HG03439 (cell line): ENCODE measurements around the gene KEAP1.
"Not testable (repeated sequence)": the region's sequence is repeated elsewhere in the genome, so short reads cannot be mapped to it uniquely, and the experiment has no call there.

ENCODE experiments used
- ATAC-seq: cut with Tn5 transposase; IDR thresholded peaks from one replicate; pipeline ENCODE4 v1.9.1; 2021; ENCODE audit warnings: mild to moderate bottlenecking, moderate library complexity; ENCODE audit not compliant: unreplicated experiment

KEAP1 gene

DNA sequence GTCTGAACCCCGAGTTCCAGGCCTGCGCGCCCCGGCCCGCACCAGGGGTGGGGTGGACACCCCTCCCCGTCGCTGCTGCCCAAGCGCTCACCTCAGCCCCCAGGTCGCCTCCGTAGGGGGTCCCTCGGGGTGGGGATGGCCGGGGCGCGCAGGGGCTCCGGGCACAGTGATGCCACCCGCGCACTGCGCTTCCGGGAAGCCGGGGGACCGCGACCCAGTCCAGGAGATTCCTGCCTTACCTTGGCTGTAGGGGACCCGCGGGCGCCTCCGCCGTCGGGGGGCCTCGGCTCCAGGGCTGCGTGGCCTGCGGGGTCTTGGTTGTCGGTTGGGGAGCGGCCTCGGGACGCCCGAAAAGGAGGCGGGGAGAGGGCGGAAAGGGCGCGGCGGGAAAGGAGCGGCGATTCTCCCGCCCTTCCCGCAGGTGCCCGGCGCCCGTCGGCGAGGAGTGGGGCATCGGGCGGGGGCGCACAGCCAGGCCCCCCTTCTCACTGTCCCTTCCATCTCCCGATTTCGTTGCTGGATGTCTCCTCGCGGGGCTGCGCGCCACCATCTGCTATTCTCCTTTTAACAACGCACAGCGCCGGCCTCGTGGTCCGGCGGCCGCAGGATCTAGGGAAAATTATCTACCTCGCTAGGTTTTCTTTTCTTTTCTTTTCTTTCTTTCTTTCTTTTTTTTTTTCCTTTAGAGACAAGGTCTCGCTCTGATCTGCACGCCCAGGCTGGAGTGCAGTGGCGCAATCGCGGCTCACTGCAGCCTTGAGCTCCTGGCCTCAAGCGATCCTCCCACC, at the start of gene KEAP1:
TSS of gene KEAP1 (minus strand) at position 355 of the 788 bp plus-strand sequence. CDS start 3,323 bp downstream, outside the sequence.
- peak; percentile 21 for ATAC-seq

DNA sequence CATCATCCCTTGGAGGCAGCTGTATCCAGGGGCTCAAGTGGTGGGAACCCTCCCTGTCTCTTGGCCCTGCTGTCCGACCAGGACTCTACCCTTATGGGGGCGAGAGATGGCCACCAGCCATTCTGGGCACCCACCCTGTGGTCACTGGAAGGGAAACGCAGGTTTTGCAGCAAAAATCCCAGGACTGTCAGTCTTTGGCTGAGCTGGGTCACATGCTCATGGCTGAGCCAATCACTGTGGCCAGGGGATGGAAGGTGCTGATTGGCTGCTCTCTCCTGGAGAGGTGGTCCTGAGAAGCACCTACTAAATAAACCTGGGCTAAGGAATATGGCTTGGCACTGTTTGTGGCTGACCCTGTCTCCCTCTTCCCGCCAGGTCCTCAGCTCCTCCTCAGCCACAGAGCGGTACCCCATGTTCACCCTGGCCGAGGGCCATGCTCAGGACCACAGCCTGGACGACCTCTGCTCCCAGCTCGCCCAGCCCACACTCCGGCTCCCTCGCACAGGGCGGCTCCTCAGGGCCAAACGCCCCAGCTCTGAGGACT, 49.4 kb upstream of the KEAP1 start:
- no peak for ATAC-seq

DNA sequence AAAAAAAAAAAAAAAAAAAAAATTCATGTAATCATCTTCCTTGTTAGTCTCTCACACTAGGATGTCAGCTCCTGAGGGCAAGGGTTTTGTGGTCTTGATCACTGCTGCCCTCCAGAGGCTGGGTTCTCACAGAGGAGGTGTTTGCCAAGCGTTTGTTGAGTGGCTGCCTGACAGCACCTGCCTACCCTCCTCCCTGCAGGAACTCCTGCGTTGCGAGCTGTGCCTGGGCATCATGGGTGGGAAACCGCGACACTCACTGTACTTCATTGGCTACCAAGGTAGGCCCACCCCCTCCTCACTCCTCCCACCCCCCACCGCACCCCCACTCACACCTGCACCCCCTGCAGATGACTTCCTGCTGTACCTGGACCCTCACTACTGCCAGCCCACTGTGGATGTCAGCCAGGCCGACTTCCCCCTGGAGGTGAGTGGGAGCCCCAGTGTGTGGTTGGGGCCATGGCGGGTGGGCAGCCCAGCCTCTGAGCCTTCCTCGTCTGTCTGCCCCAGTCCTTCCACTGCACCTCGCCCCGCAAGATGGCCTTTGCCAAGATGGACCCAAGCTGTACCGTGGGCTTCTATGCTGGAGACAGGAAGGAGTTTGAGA, 48.6 kb upstream of the KEAP1 start:
- ATAC-seq, result no peak

DNA sequence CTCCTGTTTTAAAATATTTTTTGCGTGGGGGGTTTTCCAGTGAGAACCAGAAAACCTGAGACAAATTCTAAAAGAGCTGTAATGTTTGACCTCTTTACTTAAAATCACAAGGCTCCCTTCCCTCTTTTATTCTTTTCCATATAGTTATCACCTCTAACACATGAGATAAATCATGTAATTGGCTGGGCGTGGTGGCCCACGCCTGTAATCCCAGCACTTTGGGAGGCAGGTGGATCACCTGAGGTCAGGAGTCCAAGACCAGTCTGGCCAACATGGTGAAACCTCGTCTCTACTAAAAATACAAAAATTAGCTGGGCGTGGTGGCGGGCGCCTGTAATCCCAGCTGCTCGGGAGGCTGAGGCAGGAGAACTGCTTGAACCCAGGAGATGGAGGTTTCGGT, 47.9 kb upstream of the KEAP1 start:
- ATAC-seq, result not testable (repeated sequence)

GRCh38 chr19:10550336-10550735, 47.2 kb upstream of the KEAP1 start:
- no peak for ATAC-seq

DNA sequence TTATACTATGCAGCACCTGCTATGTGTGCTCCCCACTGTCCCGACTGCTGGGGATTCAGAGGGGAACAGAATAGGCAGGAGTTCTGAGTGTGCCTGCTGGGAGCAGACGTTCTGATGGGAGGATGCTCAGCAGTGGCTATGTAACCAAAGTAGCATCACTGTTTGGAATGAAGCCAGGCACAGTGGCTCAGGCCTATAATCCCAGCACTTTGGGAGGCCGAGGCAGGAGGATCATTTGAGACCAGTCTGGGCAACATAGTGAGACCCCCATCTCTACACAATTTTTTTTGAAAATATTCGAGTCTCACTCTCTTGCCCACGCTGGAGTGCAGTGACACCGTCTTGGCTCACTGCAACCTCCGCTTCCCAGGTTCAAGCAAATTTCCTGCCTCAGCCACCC, 46.6 kb upstream of the KEAP1 start:
- no peak for ATAC-seq

- ATAC-seq, result no peak
Observed at GRCh38 chr19:10548746-10549276, 45.7 kb upstream of the KEAP1 start.

DNA sequence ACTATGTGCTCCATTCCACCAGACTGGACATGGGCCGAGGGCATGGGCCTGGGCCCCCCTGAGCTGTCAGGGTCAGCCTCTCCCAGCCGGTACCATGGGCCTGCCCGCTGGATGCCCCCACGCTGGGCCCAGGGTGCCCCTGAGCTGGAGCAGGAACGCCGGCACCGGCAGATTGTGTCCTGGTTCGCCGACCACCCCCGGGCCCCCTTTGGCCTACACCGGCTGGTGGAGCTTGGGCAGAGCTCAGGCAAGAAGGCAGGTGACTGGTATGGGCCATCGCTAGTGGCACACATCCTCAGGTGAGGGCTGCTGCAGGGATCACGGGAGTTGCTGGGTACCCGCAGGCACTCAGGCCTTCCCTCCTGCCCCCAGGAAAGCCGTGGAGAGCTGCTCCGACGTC, 43.7 kb upstream of the KEAP1 start:
- no peak for ATAC-seq

DNA sequence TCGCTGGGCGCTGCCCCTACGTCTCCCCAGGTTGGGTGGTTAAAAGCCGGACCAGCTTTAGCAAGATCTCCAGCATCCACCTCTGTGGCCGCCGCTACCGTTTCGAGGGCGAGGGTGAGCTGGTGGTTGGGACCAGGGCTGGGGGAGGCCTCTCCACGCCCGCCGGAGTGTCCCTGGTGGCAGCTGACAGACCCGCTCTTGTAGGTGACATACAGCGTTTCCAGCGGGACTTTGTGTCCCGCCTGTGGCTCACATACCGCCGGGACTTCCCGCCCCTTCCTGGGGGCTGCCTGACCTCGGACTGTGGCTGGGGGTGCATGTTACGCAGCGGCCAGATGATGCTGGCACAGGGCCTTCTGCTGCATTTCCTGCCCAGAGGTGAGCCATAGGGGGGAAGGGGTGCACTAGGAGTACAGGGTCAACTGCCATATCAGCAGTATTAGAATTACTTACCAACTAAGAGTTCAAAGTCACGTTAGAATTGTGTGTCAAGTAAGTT, 41.6 kb upstream of the KEAP1 start:
- no peak for ATAC-seq

DNA sequence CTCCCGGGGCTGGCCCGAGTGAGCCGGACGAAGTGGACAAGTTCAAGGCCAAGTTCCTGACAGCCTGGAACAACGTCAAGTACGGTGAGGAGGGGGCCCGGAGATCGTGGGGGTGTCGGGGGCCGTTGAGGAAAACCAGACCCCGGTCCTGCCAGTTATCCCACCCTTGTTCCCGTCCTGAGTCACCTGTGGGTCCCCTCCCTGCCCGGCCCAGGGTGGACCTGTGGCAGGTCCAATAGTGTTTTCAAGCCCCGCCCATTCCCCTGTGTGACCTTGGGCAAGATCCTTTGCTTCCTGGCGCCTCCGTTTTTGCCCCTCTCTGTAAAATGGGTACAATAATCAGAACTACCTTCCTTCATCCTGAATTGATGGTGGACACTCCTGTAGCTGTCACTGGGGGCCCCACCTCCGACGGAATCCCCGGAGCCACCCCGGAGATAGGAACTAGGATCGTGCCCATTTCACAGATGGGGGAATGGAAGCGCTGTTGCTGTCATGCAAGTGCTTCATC, 41.1 kb upstream of the KEAP1 start:
- peak; percentile 14 for ATAC-seq

DNA sequence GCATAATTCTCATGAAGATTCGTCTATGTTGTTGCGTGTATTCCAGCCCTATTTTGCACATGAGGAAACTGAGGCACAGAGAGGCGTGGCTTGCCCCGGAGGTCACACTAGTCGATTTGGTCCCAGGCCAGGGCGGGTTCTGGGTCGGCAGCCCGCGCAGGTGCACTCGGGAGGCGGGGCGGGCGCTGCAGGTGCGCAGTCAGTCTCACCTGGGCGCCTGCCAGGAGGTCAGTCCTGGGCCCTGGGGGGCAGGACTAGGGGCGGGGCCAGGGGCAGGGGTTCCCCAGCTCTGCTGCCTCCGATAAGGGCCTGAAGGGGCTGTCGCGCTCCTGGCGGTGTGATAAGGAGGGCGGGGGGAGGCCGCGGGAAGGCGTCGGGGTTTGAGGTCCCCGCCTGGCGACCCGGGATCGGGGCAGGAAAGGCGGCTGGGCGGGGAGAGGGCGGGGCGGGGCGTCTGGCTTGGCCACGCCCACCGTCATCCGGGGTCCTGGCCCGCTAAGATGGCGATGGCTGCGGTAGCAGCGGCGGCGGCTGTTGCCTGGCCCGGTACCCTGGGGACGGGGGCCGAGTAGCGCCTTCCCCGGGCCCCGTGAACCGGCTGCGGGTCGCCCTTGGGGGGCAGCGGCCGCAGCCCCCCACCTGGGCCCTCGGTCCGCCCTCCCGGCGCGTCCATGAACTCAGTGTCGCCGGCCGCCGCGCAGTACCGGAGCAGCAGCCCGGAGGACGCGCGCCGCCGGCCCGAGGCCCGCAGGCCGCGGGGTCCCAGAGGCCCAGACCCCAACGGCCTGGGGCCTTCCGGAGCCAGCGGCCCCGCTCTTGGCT, 40.5 kb upstream of the KEAP1 start, which contains the start of gene ATG4D:
TSS of gene ATG4D (plus strand) at position 485 of the 822 bp plus-strand sequence. CDS start at position 672, 187 bp downstream.
- peak; percentile 64 for ATAC-seq

DNA sequence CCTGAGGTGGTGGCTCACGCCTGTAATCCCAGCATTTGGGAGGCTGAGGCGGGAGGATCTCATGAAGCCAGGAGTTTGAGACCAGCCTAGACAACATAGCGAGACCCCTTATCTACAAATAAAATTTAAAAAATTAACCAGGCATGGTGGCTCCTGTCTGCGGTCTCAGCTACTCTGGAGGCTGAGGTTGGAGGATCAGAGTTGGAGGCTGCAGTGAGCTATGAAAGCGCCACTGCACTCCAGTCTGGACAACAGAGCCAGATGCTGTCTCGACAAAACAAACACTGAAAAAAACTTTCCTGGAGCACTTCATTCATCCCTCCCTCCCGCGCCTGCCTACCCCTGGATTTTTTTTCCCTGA, 39.9 kb upstream of the KEAP1 start:
- no peak for ATAC-seq

DNA sequence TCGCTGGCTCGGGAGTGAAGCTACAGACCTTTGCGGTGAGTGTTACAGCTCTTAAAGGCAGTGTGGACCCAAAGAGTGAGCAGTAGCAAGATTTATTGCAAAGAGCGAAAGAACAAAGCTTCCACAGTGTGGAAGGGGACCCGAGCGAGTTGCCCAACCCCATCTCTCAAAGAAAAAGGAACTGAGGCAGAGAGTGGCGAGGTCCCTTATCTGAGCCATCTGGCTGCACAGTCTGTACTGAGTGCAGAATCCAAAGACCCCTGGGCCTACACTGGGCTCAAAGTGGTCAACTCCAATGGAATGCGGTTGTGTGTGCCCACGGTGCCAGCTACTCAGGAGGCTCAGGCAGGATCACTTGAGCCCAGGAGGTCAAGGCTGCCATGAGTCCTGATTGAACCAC, 35.9 kb upstream of the KEAP1 start:
- ATAC-seq, result not testable (repeated sequence)

GRCh38 chr19:10538204-10538983, 35.2 kb upstream of the KEAP1 start:
- ATAC-seq, result no peak

DNA sequence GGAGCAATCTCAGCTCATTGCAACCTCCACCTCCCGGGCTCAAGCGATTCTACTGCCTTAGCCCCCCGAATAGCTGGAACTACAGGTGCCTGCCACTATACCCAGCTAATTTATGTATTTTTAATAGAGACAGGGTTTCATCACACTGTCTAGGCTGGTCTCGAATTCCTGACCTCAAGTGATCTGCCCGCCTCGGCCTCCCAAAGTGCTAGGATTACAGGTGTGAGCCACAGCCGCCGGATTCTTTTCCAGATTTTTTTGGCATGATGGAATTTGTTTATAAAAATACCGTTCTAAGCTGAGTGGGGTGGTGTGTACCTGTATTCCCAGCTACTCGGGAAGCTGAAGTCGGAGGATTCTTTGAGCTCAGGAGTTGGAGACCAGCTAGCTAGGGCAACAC, 34.5 kb upstream of the KEAP1 start:
- no peak for ATAC-seq

GRCh38 chr19:10535613-10536012, 32.5 kb upstream of the KEAP1 start:
- no peak for ATAC-seq

GRCh38 chr19:10533646-10534386, 30.7 kb upstream of the KEAP1 start:
- no peak for ATAC-seq

DNA sequence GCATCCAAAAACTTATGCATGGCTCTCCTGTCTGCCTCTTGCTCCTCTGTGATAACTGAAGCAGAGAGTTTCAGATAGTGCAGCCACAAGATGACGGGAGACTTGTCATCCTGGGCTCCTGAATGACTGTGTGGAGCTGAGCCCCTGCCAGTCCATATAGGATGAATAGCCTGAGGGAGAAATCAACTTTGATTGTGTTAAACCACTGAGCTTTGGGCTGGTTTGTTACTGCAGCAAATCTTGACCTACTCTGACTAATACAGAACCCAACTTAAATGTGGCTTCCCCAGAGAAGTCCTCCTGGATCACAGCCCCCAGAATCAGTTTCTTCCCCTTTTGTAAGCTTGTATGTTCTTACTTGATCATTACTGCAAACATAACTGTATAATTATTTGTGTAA, 29.3 kb upstream of the KEAP1 start:
- ATAC-seq, result no peak

- ATAC-seq, result not testable (repeated sequence)
Observed at GRCh38 chr19:10526887-10527286, 23.7 kb upstream of the KEAP1 start.
